Sigmoid colon (tissue), 4 donors: ENCODE measurements around the gene KLHL29.

Source experiments
- POLR2A ChIP-seq, 2 donors: fragments of 450-650 bp; IDR thresholded peaks; one replicate each; pipeline ENCODE4 v1.6.1; 2016; ENCODE audit warnings: antibody characterized with exemption in 2 of 2, mild to moderate bottlenecking in 2 of 2, moderate library complexity in 2 of 2
- POLR2AphosphoS5 ChIP-seq, 4 donors: sonication (generic); formaldehyde crosslinking; IDR thresholded peaks; one replicate each; pipeline ENCODE4 v1.6.1; 2017; ENCODE audit warnings: antibody characterized with exemption in 4 of 4
- TF ChIP-seq, protein P1 (sequence below), 4 experiments: fragments of 450-650 bp in 3 of 4; fragments of 200-600 bp in 1 of 4; IDR thresholded peaks; one replicate each; pipeline ENCODE4 v1.5.1; 2016 to 2019; ENCODE audit warnings: antibody characterized with exemption in 4 of 4, mild to moderate bottlenecking in 3 of 4, moderate library complexity in 2 of 4

DNA sequence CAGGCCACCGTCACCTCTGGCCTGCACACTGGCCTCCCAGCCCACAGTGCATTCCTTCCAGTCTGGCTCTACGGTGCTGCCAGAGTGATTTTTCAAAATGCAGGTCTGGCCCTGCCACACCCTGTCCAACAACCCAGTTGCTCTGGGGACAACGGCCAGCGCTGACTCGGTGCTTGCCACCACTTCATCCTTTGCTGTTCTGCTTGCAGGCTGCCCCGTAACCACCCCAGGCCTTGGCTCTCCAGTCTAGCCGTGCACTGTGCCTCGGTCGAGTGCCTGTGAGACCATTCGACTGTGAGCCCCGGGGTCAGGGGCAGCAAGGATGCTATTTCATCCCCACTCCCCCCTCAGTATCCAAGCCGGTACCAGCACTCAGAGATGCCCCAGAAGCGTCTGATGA, 262.6 kb downstream of the KLHL29 start:
- TF ChIP-seq, protein P1, sequence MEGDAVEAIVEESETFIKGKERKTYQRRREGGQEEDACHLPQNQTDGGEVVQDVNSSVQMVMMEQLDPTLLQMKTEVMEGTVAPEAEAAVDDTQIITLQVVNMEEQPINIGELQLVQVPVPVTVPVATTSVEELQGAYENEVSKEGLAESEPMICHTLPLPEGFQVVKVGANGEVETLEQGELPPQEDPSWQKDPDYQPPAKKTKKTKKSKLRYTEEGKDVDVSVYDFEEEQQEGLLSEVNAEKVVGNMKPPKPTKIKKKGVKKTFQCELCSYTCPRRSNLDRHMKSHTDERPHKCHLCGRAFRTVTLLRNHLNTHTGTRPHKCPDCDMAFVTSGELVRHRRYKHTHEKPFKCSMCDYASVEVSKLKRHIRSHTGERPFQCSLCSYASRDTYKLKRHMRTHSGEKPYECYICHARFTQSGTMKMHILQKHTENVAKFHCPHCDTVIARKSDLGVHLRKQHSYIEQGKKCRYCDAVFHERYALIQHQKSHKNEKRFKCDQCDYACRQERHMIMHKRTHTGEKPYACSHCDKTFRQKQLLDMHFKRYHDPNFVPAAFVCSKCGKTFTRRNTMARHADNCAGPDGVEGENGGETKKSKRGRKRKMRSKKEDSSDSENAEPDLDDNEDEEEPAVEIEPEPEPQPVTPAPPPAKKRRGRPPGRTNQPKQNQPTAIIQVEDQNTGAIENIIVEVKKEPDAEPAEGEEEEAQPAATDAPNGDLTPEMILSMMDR (IDR thresholded peaks at IDR 0.05): no peak
- TF ChIP-seq POLR2A (IDR thresholded peaks at IDR 0.05): no peak
- no peak for TF ChIP-seq POLR2AphosphoS5 (IDR thresholded peaks at IDR 0.05)
